Peyer's patch (tissue), 4 donors: ENCODE measurements around the gene CNTN3. TPM values are rescaled to one million over a fixed set of nuclear protein-coding genes. Genes with fewer than 3 reads are reported as not detected.

Source experiments
- DNase-seq, 3 donors: peaks; one replicate each; pipeline ENCODE4 v3.0.0-alpha.2; 2017 to 2019
- H3K27ac ChIP-seq, 4 donors: fragments of 200-600 bp; sonication (generic); one replicate each; pipeline ENCODE4 v1.5.1; 2016 to 2019
- H3K27me3 ChIP-seq, 2 donors: fragments of 200-600 bp; sonication (generic); one replicate each; pipeline ENCODE4 v1.5.1; 2019
- H3K36me3 ChIP-seq, 3 donors: fragments of 200-600 bp; sonication (generic); one replicate each; pipeline ENCODE4 v1.5.1; 2016 to 2019
- H3K4me1 ChIP-seq, 4 donors: fragments of 200-600 bp; sonication (generic); one replicate each; pipeline ENCODE4 v1.5.1; 2016 to 2019
- H3K4me3 ChIP-seq, 4 donors: fragments of 200-600 bp; sonication (generic); 1 replicate in 3 of 4; 2 replicates in 1 of 4; pipeline ENCODE4 v1.5.1; 2016 to 2019; ENCODE audit warnings: mild to moderate bottlenecking in 1 of 4
- H3K9me3 ChIP-seq, 4 donors: fragments of 200-600 bp; sonication (generic); one replicate each; pipeline ENCODE4 v1.5.1; 2016 to 2019; ENCODE audit warnings: mild to moderate bottlenecking in 1 of 4
- CTCF ChIP-seq, 6 experiments: fragments of 450-650 bp in 4 of 6; fragments of 200-600 bp in 2 of 6; sonication (generic) in 1 of 6; IDR thresholded peaks; one replicate each; pipeline ENCODE4 v1.5.1; 2017 to 2019; ENCODE audit warnings: antibody characterized with exemption in 6 of 6, mild to moderate bottlenecking in 3 of 6, moderate library complexity in 1 of 6
- POLR2A ChIP-seq, 2 donors: fragments of 450-650 bp; IDR thresholded peaks; one replicate each; pipeline ENCODE4 v1.5.1; 2017; ENCODE audit warnings: antibody characterized with exemption in 2 of 2, mild to moderate bottlenecking in 2 of 2, moderate library complexity in 2 of 2
- total RNA-seq, 4 donors: library from RNA; depleted of rRNA; stranded (reverse); fragments of >200 nt; gene quantifications; one replicate each; pipeline ENCODE4 v1.1.0, GENCODE V29; 2016

Gene CNTN3
- total RNA-seq, 4 donors from 2014 or later, result 1.6 to 9.4 (median 4.1) TPM

GRCh38 chr3:74601793-74602192 is 12.7 kb downstream of the CNTN3 start:
- no peak for DNase-seq
- TF ChIP-seq CTCF (IDR thresholded peaks at IDR 0.05), result no peak
- TF ChIP-seq POLR2A (IDR thresholded peaks at IDR 0.05), result no peak
- no peaks in the 10 kb centered on the region for H3K4me1 ChIP-seq
- H3K36me3 ChIP-seq, result no peaks in the 10 kb centered on the region
- H3K27ac ChIP-seq, result no peak overlapping the region
- H3K4me3 ChIP-seq, result no peak overlapping the region
- H3K27me3 ChIP-seq, result no peaks in the 10 kb centered on the region
- no peaks in the 10 kb centered on the region for H3K9me3 ChIP-seq

GRCh38 chr3:74599564-74599963 is 14.9 kb downstream of the CNTN3 start:
- no peak for DNase-seq
- H3K27ac ChIP-seq, result no peak overlapping the region
- no peaks in the 10 kb centered on the region for H3K4me1 ChIP-seq
- TF ChIP-seq POLR2A (IDR thresholded peaks at IDR 0.05), result no peak
- TF ChIP-seq CTCF (IDR thresholded peaks at IDR 0.05), result no peak
- H3K4me3 ChIP-seq, result no peak overlapping the region
- no peaks in the 10 kb centered on the region for H3K9me3 ChIP-seq
- no peaks in the 10 kb centered on the region for H3K27me3 ChIP-seq
- H3K36me3 ChIP-seq, result no peaks in the 10 kb centered on the region

GRCh38 chr3:74593152-74593551 is 21.3 kb downstream of the CNTN3 start:
- Histone ChIP-seq H3K27me3 (no peaks in the 10 kb centered on the region), H3K4me1 (no peaks in the 10 kb centered on the region), H3K4me3 (no peak overlapping the region), H3K27ac (no peak overlapping the region), H3K36me3 (no peaks in the 10 kb centered on the region), H3K9me3 (no peaks in the 10 kb centered on the region)
- TF ChIP-seq CTCF (IDR thresholded peaks at IDR 0.05) (no peak), POLR2A (IDR thresholded peaks at IDR 0.05) (no peak)
- DNase-seq, result no peak

- H3K27me3 ChIP-seq, result no peaks in the 10 kb centered on the region
- H3K4me1 ChIP-seq, result no peaks in the 10 kb centered on the region
- TF ChIP-seq POLR2A (IDR thresholded peaks at IDR 0.05), result no peak
- no peak for TF ChIP-seq CTCF (IDR thresholded peaks at IDR 0.05)
- no peak overlapping the region for H3K27ac ChIP-seq
- H3K9me3 ChIP-seq, result no peaks in the 10 kb centered on the region
- no peaks in the 10 kb centered on the region for H3K36me3 ChIP-seq
- no peak for DNase-seq
- H3K4me3 ChIP-seq, result no peak overlapping the region
Measured at GRCh38 chr3:74592359-74592758, 22.1 kb downstream of the CNTN3 start.

- Histone ChIP-seq H3K4me1 (no peaks in the 10 kb centered on the region), H3K4me3 (no peak overlapping the region), H3K36me3 (no peaks in the 10 kb centered on the region), H3K27me3 (no peaks in the 10 kb centered on the region), H3K9me3 (no peaks in the 10 kb centered on the region), H3K27ac (no peak overlapping the region)
- no peak for TF ChIP-seq CTCF (IDR thresholded peaks at IDR 0.05)
- TF ChIP-seq POLR2A (IDR thresholded peaks at IDR 0.05), result no peak
- DNase-seq, result no peak
Measured at GRCh38 chr3:74591946-74592345, 22.5 kb downstream of the CNTN3 start.

- H3K4me1 ChIP-seq, result no peaks in the 10 kb centered on the region
- H3K27me3 ChIP-seq, result no peaks in the 10 kb centered on the region
- no peak overlapping the region for H3K27ac ChIP-seq
- DNase-seq, result no peak
- H3K4me3 ChIP-seq, result no peak overlapping the region
- H3K9me3 ChIP-seq, result no peaks in the 10 kb centered on the region
- H3K36me3 ChIP-seq, result no peaks in the 10 kb centered on the region
- no peak for TF ChIP-seq POLR2A (IDR thresholded peaks at IDR 0.05)
- TF ChIP-seq CTCF (IDR thresholded peaks at IDR 0.05), result no peak
Measured at GRCh38 chr3:74591342-74591741, 23.1 kb downstream of the CNTN3 start.
